NCI-H1092 (cell line): ENCODE data around the gene MGMT.

Experiments used
- DNase-seq: peaks from one replicate; lab custom pipeline; 2025; lab: John Stamatoyannopoulos, UW

The MGMT gene

DNA sequence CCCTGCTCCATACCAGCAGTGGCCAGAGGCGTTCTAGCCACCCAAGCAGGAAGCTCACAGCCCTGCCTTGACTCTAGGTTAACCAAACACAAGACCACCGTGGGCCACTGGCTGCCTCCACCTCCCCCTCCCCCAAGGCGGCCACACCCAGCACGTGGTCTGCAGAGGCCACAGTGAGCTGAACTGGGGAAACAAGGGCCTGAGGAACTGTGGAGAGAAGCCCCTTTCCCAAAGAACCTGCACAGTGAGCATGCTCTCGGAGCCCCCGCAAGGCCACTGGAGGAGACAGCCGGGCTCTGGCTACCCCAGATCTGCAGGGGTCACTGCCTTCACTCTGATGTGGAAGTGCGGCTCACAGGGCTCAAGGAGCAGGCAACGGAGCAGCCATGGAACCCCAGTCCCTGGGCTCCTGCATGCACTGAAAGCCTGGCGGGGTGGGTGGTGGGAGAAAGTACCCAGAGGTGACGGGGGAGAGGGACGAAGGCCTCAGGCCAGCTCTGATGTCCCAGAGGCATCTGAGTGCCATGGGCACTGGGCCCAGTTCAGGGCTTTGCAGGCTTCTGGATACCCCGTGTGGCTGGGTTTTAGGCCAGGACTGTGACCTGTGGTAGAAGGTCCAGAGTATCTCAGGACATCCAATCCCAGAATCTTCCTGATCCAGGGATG, 307.8 kb downstream of the MGMT start:
- DNase-seq, result no peak

- no peak for DNase-seq
Measured at GRCh38 chr10:129775681-129776080, 308.6 kb downstream of the MGMT start.

DNA sequence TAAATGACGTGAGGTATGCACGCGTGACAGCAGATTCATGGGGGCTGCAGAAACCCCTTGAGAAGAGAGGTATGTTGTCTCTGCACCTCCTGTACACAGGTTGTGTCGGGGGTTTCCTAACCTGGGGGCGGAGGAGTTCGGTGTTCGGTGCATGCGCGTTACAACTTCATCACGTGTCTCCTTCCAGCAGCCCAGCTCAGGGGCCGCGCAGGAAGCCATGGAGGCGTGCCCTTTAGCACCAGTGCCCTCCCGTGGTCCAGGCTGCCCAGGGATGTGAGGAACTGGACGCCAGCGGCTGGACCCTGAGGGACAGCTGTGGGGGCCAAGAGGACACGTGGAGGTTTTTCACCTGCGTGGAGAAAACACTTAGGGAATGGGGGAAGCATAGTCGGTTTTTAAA, 310.6 kb downstream of the MGMT start:
- no peak for DNase-seq

GRCh38 chr10:129778571-129778970, 311.5 kb downstream of the MGMT start:
- no peak for DNase-seq

DNA sequence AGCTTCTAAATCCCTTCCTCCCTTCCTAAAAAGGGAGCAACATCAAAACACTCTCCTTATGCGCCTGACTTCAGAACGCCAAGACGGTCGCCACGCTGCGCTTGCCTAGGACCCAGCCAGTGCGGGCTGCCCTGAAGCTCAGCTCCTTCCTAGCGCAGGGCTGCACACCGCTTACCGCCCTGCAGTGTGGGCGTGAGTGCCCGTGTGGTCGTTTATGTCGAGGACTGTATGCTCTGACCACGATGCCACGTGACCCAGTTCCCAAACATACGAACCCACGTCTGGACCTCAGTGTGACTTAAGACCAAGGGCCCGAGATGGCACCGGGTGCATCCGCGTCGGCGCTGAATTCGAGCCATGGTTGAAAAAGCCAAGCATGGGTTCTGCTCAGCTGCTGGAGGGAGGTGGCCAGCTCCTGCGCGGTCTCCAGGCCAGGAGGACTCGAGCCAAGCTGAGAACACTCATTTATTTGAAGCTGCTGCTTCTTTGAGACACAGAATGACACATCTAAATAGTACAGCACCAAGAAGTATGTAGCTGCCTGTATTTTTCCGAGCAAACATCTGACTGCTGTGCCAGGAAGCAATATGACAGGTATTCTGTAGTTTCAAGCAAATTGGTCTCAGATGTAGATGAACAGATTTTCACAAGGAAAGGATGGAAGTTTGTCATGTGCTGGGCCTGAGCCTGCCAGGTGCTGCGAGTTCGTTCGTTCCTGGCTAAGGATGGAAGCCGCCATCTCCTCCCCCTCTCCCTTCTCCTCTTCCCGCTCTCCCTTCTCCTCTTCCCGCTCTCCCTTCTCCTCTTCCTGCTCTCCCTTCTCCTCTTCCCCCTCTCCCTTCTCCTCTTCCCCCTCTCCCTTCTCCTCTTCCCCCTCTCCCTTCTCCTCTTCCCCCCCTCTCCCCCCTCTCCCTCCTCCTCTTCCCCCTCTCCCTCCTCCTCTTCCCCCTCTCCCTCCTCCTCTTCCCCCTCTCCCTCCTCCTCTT, 312.4 kb downstream of the MGMT start:
- DNase-seq, result no peak

DNA sequence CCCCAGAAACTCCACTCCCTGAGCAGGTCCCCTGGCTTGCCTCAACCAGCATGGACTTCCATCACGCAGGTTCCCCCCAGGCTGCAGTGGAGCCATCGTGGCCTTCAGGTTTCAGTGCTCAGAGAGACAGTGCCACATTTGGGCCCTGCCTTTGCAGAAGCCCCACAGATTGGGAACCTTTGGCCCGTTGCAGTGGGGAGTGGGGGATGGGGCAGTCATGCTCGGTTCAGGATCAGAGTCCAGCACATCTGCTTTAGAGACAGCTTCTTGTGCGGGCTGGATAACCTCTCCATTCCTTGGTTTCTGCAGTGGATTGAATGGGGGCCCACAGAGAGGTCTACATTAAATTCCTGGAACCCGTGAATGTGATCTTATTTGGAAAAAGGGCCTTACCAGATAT, 313.2 kb downstream of the MGMT start:
- DNase-seq, result no peak

- no peak for DNase-seq
Measured at GRCh38 chr10:129780901-129781795, 314.1 kb downstream of the MGMT start.

DNA sequence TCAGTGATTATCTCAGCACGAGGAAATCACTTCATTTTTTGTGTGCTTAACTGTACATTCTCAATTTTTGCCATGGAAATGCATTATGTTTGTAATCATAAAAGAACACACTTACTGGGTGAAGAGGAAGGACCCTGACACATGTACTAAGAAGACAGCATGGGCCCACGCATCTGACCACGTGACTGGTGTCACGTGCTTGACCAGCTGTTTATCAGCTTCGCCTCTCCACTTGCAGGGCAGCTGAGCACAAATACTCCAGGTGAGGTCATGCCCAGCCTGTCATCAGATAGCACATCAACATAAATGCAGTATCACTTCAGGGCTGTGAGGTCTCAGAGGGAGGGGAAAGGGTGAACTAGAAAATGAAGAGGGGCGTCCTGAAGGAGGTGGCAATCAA, 317.2 kb downstream of the MGMT start:
- DNase-seq, result no peak

GRCh38 chr10:129784891-129785290, 317.9 kb downstream of the MGMT start:
- no peak for DNase-seq

DNA sequence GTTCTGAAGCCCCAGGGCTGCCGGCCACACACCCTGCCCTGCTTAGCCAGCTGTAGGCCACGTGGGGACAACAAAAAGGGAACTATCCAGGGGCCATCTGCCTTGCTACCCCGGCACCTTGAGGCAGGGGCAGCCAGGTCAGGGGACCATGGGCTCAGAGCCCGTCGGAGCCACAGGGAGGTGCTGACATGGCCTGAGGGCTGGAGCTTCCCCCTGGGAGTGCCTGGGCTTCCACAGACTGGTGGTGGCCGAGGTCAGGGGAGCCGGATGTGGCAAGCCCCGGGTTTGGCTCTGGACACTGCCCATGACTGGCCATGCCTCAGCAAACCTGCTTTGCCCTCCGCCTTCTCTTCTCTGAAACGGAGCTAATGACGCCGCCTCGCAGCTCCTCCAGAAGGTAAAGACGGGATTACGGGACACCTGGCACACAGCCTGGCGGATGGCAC, 318.5 kb downstream of the MGMT start:
- no peak for DNase-seq

- DNase-seq, result no peak
Measured at GRCh38 chr10:129786216-129786615, 319.2 kb downstream of the MGMT start.

GRCh38 chr10:129787557-129787956, 320.5 kb downstream of the MGMT start:
- DNase-seq, result no peak

GRCh38 chr10:129788215-129788614, 321.2 kb downstream of the MGMT start:
- DNase-seq, result no peak

DNA sequence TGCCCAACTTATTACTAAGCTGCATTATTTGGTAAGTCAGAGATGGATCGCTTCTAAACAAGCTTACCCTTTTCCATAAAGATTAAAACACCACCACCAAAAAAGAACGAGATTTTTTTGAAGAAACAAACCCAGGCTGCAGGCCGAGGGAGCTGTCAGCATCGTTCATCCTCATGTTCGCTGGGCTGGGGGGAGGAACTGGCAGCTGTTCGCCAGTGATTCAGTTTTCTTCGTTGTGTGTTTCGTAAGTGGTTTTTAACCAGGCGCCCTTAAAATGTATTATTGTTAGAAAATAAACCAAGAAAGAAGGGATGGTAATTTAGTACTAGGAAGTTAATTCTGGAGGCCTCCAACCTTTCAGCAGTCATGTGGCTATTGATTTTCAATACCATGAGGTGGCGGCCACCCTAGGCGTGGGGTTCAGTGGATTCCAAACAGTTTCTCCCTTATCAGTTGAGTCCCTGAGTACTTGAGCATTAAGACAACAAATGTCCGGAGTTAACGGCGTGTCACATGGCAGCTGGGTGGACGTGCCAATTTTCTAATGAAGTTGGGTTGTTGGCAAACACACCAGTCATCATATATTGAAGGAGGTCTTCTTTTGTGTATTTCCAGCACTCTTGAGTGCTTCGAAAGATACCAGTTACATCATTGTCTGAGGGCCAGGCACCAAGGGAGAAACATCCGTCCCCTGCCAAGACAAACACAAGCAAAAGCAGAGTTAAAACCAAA, 323.8 kb downstream of the MGMT start:
- DNase-seq, result no peak

- no peak for DNase-seq
Measured at GRCh38 chr10:129792141-129792540, 325.1 kb downstream of the MGMT start.

DNA sequence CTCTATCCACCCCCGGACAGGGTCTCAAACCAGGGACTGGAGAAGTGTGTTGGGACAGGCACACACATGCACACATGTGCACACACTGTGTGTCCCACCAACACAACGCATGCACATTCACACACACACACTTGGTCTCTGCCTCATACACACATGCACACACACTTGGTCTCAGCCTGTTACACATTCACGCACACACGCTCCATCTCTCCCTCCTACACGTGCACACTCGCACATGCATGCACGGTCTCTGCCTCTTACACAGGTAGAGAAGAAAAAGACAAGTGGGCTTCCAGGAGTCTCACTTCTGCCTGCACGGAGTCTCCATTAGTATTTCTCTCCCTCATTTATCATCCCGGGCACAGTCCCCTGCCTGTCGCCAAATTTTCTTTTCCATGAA, 325.8 kb downstream of the MGMT start:
- DNase-seq, result no peak

GRCh38 chr10:129793479-129793878, 326.4 kb downstream of the MGMT start:
- DNase-seq, result no peak

GRCh38 chr10:129793996-129794395, 327.0 kb downstream of the MGMT start:
- no peak for DNase-seq

DNA sequence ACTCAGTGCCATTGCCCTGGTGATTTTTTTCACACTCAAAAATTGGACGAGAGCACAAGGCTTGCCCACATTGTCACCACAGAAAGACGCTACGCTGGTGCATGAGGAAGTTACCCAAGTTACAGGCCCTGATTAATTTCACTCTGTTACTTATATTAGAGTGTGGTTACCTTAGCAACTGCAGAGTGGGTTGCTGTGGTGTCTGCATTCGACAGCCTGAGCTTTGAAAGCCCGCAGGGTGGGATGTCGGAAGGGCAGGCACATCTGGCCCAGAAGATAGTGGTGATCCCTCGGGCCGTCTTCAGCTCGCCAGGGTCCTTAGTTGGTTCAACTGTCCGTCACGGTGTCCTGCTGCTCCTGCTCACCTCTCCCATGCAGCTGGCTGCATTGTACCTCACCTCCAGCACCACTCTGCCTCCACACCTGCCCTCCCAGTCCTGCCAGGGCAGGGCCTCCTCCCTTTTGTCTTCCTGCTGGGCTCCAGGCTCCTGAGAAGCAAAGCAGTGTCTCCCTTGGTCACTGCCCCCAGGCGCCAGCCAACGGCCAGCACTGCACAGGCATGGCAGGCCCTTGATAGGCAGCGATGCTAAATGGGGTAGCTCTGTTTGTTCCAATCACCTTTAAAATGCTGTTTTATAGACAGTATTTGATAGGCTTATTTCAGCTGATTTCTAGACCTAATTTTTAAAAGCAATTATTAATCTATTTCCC, 329.8 kb downstream of the MGMT start:
- DNase-seq, result no peak

- no peak for DNase-seq
Measured at GRCh38 chr10:129799942-129800341, 332.9 kb downstream of the MGMT start.

GRCh38 chr10:129800796-129801340, 333.8 kb downstream of the MGMT start:
- DNase-seq, result no peak
